Gastroesophageal sphincter (tissue), 4 donors: ENCODE data around the gene NET1. TPM values are rescaled to one million over a fixed set of nuclear protein-coding genes. Genes with fewer than 3 reads are reported as not detected.
"Not testable (repeated sequence)": the region's sequence is repeated elsewhere in the genome, so short reads cannot be mapped to it uniquely, and the experiment has no call there.

Experiments used
- ATAC-seq: fragments of 150-250 bp; one replicate; pipeline ENCODE4 v1.9.1; 2016; ENCODE audit warnings: mild to moderate bottlenecking, moderate library complexity
- H3K27ac ChIP-seq, 4 donors: fragments of 200-600 bp; sonication (generic) in 3 of 4; 1 replicate in 3 of 4; 2 replicates in 1 of 4; pipeline ENCODE4 v1.5.1; 2016 to 2019
- H3K27me3 ChIP-seq: fragments of 200-600 bp; sonication (generic); one replicate; pipeline ENCODE4 v1.5.1; 2019
- H3K36me3 ChIP-seq, 2 donors: fragments of 200-600 bp; sonication (generic); one replicate each; pipeline ENCODE4 v1.5.1; 2019; ENCODE audit warnings: control low read depth in 1 of 2
- H3K4me1 ChIP-seq, 3 donors: fragments of 200-600 bp; sonication (generic); 1 replicate in 2 of 3; 2 replicates in 1 of 3; pipeline ENCODE4 v1.5.1; 2016 to 2019; ENCODE audit warnings: control low read depth in 2 of 3
- H3K4me3 ChIP-seq, 2 donors: fragments of 200-600 bp; sonication (generic); one replicate each; pipeline ENCODE4 v1.5.1; 2019; ENCODE audit warnings: mild to moderate bottlenecking in 1 of 2, moderate library complexity in 1 of 2
- H3K9me3 ChIP-seq, 3 donors: fragments of 200-600 bp; sonication (generic); one replicate each; pipeline ENCODE4 v1.5.1; 2017 to 2019; ENCODE audit warnings: control low read depth in 2 of 3
- EP300 ChIP-seq: sonication (generic); formaldehyde crosslinking; IDR thresholded peaks from one replicate; pipeline ENCODE4 v1.6.1; 2017; ENCODE audit warnings: antibody characterized with exemption, mild to moderate bottlenecking
- POLR2A ChIP-seq, 2 donors: fragments of 450-650 bp; IDR thresholded peaks; one replicate each; pipeline ENCODE4 v1.6.1; 2017; ENCODE audit warnings: antibody characterized with exemption in 2 of 2, mild to moderate bottlenecking in 2 of 2, moderate library complexity in 1 of 2
- POLR2AphosphoS5 ChIP-seq: sonication (generic); formaldehyde crosslinking; IDR thresholded peaks from one replicate; pipeline ENCODE4 v1.6.1; 2017; ENCODE audit warnings: antibody characterized with exemption
- WGBS, 2 donors: methylation state at CpG; one replicate each; pipeline ENCODE4 v1.1.5; 2018; ENCODE audit warnings: low coverage in 1 of 2; 5-methylcytosine and 5-hydroxymethylcytosine counted together
- total RNA-seq, 4 donors: library from RNA; depleted of rRNA; stranded (reverse); fragments of >200 nt; gene quantifications; one replicate each; pipeline ENCODE4 v1.1.0, GENCODE V29; 2016
- TF ChIP-seq, protein P1 (sequence below), 4 experiments: fragments of 200-600 bp in 2 of 4; fragments of 450-650 bp in 2 of 4; sonication (generic) in 1 of 4; IDR thresholded peaks; one replicate each; pipeline ENCODE4 v1.5.1; 2017 to 2019; ENCODE audit warnings: antibody characterized with exemption in 4 of 4, mild to moderate bottlenecking in 2 of 4, moderate library complexity in 2 of 4

The NET1 gene
- total RNA-seq, 4 donors from 2014 or later: 288 to 401 (median 343) TPM

DNA sequence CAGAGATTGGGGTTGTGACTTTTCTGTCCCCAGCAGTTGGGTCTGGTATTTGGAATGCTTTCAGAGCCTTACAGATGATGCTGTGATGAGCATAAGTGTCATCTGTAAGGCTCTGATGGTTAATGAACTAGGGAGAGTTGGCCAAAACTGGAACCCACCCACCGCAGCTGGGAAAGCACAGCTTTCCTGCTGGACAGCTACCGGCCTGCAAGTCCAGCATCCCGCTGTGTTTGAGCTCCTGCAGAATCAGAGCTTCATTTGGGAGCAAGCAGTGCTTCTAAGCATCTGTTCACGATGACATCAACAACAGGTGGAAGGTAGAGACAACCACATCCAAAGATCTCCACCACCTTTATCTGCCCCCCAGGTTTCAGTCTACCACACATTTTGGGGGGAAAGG, 35.9 kb upstream of the NET1 start:
- WGBS, 2 donors: 40% methylated on average over 2 of the region's 4 CpGs; no CpG with 5 or more reads in 1 of the 2 donors
- ATAC-seq: no peak

DNA sequence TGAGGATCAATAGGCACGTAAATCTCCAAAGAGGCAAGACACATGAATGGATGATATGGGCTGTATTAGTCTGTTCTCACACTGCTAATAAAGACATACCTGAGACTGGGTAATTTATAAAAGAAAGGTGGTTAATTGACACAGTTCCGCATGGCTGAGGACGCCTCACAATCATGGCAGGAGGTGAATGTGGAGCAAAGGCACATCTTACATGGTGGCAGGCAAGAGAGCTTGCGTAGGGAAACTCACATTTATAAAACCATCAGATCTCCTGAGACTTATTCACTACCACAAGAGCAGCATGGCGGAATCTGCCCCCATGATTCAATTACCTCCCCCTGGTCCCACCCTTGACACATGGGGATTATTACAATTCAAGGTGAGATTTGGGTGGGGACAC, 33.2 kb upstream of the NET1 start:
- WGBS, 2 donors: 89 to 97% methylated on average over 1 to 5 of the region's 5 CpGs
- not testable (repeated sequence) for H3K9me3 ChIP-seq, H3K27me3 ChIP-seq, H3K4me1 ChIP-seq, H3K27ac ChIP-seq, ATAC-seq, H3K36me3 ChIP-seq, H3K4me3 ChIP-seq

More for the DNA sequence above, 35.9 kb upstream of the NET1 start:
- Histone ChIP-seq H3K27me3 (no peaks in the 10 kb centered on the region), H3K36me3 (no peaks in the 10 kb centered on the region), H3K4me1 (no peaks in the 10 kb centered on the region), H3K4me3 (no peak overlapping the region), H3K9me3 (no peaks in the 10 kb centered on the region), H3K27ac (no peak overlapping the region)
- TF ChIP-seq EP300 (no peak), POLR2AphosphoS5 (no peak), POLR2A (IDR thresholded peaks at IDR 0.05) (no peak)
- TF ChIP-seq, protein P1, sequence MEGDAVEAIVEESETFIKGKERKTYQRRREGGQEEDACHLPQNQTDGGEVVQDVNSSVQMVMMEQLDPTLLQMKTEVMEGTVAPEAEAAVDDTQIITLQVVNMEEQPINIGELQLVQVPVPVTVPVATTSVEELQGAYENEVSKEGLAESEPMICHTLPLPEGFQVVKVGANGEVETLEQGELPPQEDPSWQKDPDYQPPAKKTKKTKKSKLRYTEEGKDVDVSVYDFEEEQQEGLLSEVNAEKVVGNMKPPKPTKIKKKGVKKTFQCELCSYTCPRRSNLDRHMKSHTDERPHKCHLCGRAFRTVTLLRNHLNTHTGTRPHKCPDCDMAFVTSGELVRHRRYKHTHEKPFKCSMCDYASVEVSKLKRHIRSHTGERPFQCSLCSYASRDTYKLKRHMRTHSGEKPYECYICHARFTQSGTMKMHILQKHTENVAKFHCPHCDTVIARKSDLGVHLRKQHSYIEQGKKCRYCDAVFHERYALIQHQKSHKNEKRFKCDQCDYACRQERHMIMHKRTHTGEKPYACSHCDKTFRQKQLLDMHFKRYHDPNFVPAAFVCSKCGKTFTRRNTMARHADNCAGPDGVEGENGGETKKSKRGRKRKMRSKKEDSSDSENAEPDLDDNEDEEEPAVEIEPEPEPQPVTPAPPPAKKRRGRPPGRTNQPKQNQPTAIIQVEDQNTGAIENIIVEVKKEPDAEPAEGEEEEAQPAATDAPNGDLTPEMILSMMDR (IDR thresholded peaks at IDR 0.05): no peak

DNA sequence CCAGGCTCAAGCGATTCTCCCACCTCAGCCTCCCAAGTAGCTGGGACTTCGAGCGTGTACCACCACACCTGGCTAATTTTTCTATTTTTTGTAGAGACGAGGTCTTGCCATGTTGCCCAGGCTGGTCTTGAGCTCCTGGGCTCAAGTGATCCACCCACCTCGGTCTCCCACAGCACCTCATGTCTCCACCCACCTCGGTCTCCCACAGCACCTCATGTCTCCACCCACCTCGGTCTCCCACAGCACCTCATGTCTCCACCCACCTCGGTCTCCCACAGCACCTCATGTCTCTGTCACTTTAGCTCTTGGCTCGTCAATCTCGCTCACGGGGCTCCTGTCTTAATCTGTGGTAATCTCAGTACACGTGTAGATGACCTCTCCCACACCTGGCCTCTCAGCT, 32.0 kb upstream of the NET1 start:
- H3K27me3 ChIP-seq, H3K27ac ChIP-seq, H3K4me3 ChIP-seq, H3K9me3 ChIP-seq, H3K36me3 ChIP-seq, ATAC-seq, H3K4me1 ChIP-seq: not testable (repeated sequence)
- 89 to 96% methylated on average over 11 to 12 of the region's 12 CpGs for WGBS, 2 donors

DNA sequence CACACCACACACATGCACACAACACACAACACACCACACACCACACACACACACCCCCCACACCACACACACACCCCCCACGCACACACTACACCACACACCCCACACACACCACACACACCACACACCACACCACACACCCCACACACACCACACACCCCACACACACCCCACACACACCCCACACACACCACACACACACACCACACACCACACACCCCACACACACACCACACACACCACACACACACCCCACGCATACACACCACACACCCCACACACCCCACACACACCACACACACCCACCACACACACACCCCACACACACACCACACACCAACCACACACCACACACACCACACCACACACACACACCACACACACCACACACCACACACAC, 31.2 kb upstream of the NET1 start:
- no peak overlapping the region for H3K4me3 ChIP-seq
- WGBS, 2 donors: 100% methylated on average over 1 of the region's 2 CpGs
- H3K27ac ChIP-seq: no peak overlapping the region
- no peak for TF ChIP-seq POLR2A (IDR thresholded peaks at IDR 0.05)
- no peak for TF ChIP-seq EP300
- TF ChIP-seq, protein P1 (IDR thresholded peaks at IDR 0.05): no peak
- TF ChIP-seq POLR2AphosphoS5: no peak
- no peaks in the 10 kb centered on the region for H3K9me3 ChIP-seq
- H3K36me3 ChIP-seq: no peaks in the 10 kb centered on the region
- no peaks in the 10 kb centered on the region for H3K4me1 ChIP-seq
- no peaks in the 10 kb centered on the region for H3K27me3 ChIP-seq
- no peak for ATAC-seq

DNA sequence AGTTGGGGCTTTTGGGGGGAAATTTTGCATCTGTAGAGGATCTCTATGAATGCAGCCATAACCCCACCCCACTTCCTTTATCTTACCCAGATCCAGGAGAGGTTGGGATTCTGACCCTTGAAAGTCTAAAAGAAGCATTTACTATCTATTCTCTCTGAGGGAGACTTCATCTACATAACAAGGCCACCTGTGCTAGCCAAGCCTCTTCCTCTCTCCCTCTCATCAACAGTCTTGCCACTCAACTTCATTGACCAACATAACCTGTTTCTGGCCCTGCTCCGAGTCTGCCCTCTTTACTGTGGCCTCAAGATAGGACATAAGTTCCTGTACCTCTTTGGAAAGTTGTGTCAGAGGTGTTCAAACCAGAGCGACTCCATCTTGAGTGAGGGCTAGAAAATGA, 27.1 kb upstream of the NET1 start:
- no peak overlapping the region for H3K27ac ChIP-seq

DNA sequence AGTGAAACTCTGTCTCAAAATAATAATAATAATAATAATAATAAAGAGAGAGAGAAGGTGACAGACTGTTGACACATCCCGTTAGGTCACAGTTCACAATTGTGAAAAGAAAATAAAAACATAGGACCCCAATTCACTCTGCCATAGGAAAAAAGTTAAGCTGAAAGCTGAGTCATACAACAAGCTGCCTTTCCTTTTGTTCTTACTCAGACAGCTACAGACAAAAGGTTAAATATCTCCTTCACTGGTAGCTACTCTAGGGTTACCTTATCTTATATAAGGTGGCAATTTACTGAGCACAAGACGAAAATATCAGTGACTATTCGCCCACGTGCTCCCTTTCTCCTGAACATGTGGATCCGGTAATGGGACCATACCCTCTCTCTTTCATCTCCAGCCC, 25.2 kb upstream of the NET1 start:
- WGBS, 2 donors: 87 to 88% methylated on average over 5 of the region's 5 CpGs
- Histone ChIP-seq H3K36me3 (no peaks in the 10 kb centered on the region), H3K4me1 (no peaks in the 10 kb centered on the region), H3K27me3 (no peaks in the 10 kb centered on the region), H3K4me3 (no peak overlapping the region), H3K27ac (no peak overlapping the region), H3K9me3 (peaks cover 0 to 35% (median 0%) of the 10 kb centered on the region in 3 donors)
- TF ChIP-seq POLR2A (IDR thresholded peaks at IDR 0.05): no peak
- TF ChIP-seq POLR2AphosphoS5: no peak
- no peak for TF ChIP-seq EP300
- TF ChIP-seq, protein P1 (IDR thresholded peaks at IDR 0.05): no peak
- ATAC-seq: no peak

More for the DNA sequence above, 27.1 kb upstream of the NET1 start:
- Histone ChIP-seq H3K9me3 (peaks cover 0 to 16% (median 0%) of the 10 kb centered on the region in 3 donors), H3K4me3 (no peak overlapping the region), H3K4me1 (no peaks in the 10 kb centered on the region), H3K27me3 (no peaks in the 10 kb centered on the region), H3K36me3 (no peaks in the 10 kb centered on the region)
- WGBS, 2 donors: 80 to 94% methylated on average over 1 to 2 of the region's 2 CpGs
- no peak for ATAC-seq
- no peak for TF ChIP-seq POLR2AphosphoS5
- no peak for TF ChIP-seq EP300
- no peak for TF ChIP-seq POLR2A (IDR thresholded peaks at IDR 0.05)
- TF ChIP-seq, protein P1 (IDR thresholded peaks at IDR 0.05): no peak
